PC-9 (cell line): ENCODE measurements around the gene IFNAR1.

Experiments used
- CTCF ChIP-seq: fragments of 200-600 bp; sonication (generic); conservative IDR thresholded peaks from 2 replicates; pipeline ENCODE4 v1.6.1; 2017; ENCODE audit warnings: mixed run types, antibody characterized with exemption, mild to moderate bottlenecking, moderate library complexity
- EZH2 ChIP-seq: fragments of 200-600 bp; sonication (generic); IDR thresholded peaks from 2 replicates; pipeline ENCODE4 v1.8.0; 2017; ENCODE audit warnings: antibody characterized with exemption, low read depth

GRCh38 chr21:33302055-33302454, 22.7 kb upstream of the IFNAR1 start:
- no peak for TF ChIP-seq CTCF
- TF ChIP-seq EZH2: no peak
